Upper lobe of right lung (tissue), 1 donor: ENCODE data around the gene TTLL11. TPM values are rescaled to one million over a fixed set of nuclear protein-coding genes. Genes with fewer than 3 reads are reported as not detected.

Experiments used
- ATAC-seq: fragments of 200-7000 bp; cut with Tn5 transposase; one replicate; pipeline ENCODE4 v1.9.1; 2020; ENCODE audit warnings: mild to moderate bottlenecking, moderate library complexity
- DNase-seq: peaks from one replicate; pipeline ENCODE4 v3.0.0-alpha.2; 2020
- H3K27ac ChIP-seq: fragments of 200-600 bp; one replicate; pipeline ENCODE4 v1.8.0; 2022
- H3K27me3 ChIP-seq: fragments of 200-600 bp; one replicate; pipeline ENCODE4 v1.8.0; 2022; ENCODE audit warnings: mild to moderate bottlenecking
- H3K36me3 ChIP-seq: fragments of 200-600 bp; one replicate; pipeline ENCODE4 v1.8.0; 2022
- H3K4me1 ChIP-seq: fragments of 200-600 bp; one replicate; pipeline ENCODE4 v1.8.0; 2022
- H3K4me3 ChIP-seq: fragments of 200-600 bp; one replicate; pipeline ENCODE4 v1.8.0; 2022; ENCODE audit warnings: mild to moderate bottlenecking
- H3K9me3 ChIP-seq: fragments of 200-600 bp; one replicate; pipeline ENCODE4 v1.8.0; 2022
- intact Hi-C: fragments of 100-400 bp; cut with DNase I; formaldehyde crosslinking; loops from one replicate; pipeline ENCODE4 v1.11.0; 2022
- total RNA-seq: library from RNA; stranded (reverse); fragmentation: NEBNext Ultra II Directional; extraction: Animal tissue kit (Norgen Biotek cat#: 25700); gene quantifications from one replicate; pipeline ENCODE4 v1.2.1, GENCODE V29; 2021
- TF ChIP-seq, protein P1 (sequence below): fragments of 200-600 bp; IDR thresholded peaks from one replicate; pipeline ENCODE4 v1.8.0; 2022; ENCODE audit warnings: antibody characterized with exemption
- donor health status: DM: no; HTN: yes; CAD: no; lungs with severe emphysema.

TTLL11 gene
- total RNA-seq, 1 donor from 2014 or later: 10.7 TPM

DNA sequence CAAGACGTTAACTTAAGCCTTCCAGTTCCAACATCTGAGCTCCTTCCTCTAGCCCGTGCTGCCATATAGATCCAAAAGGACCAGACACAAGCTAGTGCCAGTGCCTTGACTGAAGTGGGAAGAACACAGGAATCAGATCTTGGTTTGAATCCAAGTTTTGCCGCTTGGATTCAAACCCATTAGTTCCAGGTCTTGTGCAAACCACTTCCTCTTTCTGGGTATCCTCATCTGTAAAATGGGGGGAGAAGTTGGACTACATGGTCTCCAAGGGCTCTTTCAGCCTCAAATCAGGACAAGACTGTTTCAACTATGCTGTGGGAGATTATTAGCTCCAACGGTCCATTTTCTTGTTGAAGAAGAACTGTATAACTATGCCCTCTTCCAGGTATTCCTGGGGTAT is 32.6 kb downstream of the TTLL11 start:
- intact Hi-C loops: no loop called here
- H3K4me3 ChIP-seq: no peak overlapping the region
- TF ChIP-seq, protein P1, sequence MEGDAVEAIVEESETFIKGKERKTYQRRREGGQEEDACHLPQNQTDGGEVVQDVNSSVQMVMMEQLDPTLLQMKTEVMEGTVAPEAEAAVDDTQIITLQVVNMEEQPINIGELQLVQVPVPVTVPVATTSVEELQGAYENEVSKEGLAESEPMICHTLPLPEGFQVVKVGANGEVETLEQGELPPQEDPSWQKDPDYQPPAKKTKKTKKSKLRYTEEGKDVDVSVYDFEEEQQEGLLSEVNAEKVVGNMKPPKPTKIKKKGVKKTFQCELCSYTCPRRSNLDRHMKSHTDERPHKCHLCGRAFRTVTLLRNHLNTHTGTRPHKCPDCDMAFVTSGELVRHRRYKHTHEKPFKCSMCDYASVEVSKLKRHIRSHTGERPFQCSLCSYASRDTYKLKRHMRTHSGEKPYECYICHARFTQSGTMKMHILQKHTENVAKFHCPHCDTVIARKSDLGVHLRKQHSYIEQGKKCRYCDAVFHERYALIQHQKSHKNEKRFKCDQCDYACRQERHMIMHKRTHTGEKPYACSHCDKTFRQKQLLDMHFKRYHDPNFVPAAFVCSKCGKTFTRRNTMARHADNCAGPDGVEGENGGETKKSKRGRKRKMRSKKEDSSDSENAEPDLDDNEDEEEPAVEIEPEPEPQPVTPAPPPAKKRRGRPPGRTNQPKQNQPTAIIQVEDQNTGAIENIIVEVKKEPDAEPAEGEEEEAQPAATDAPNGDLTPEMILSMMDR: no peak
- DNase-seq (no peak), ATAC-seq (no peak)
- no peaks in the 10 kb centered on the region for H3K4me1 ChIP-seq
- H3K27ac ChIP-seq: no peak overlapping the region
- no peaks in the 10 kb centered on the region for H3K27me3 ChIP-seq
- H3K9me3 ChIP-seq: no peaks in the 10 kb centered on the region
- H3K36me3 ChIP-seq: no peaks in the 10 kb centered on the region

DNA sequence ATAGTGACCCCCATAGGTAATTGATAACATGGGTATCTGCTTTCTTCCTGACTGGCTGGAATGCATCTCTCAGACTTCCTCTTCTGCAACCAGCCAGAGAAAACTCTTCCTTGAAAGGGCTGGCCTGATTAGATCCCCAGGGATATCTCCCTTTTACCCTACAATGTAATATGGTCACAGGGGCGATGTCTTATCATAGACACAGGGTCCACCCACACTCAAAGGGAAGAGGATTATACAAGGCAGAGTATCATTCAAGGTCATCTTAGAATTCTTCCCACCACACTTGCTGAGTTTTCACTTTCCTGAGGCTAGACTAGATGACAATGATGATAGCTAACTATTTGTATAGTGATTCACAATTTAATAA is 33.2 kb downstream of the TTLL11 start:
- no peak overlapping the region for H3K27ac ChIP-seq
- H3K4me1 ChIP-seq: no peaks in the 10 kb centered on the region
- TF ChIP-seq, protein P1: no peak
- H3K4me3 ChIP-seq: no peak overlapping the region
- no peaks in the 10 kb centered on the region for H3K27me3 ChIP-seq
- DNase-seq: no peak
- intact Hi-C loops: no loop called here
- no peaks in the 10 kb centered on the region for H3K9me3 ChIP-seq
- H3K36me3 ChIP-seq: no peaks in the 10 kb centered on the region
- no peak for ATAC-seq

DNA sequence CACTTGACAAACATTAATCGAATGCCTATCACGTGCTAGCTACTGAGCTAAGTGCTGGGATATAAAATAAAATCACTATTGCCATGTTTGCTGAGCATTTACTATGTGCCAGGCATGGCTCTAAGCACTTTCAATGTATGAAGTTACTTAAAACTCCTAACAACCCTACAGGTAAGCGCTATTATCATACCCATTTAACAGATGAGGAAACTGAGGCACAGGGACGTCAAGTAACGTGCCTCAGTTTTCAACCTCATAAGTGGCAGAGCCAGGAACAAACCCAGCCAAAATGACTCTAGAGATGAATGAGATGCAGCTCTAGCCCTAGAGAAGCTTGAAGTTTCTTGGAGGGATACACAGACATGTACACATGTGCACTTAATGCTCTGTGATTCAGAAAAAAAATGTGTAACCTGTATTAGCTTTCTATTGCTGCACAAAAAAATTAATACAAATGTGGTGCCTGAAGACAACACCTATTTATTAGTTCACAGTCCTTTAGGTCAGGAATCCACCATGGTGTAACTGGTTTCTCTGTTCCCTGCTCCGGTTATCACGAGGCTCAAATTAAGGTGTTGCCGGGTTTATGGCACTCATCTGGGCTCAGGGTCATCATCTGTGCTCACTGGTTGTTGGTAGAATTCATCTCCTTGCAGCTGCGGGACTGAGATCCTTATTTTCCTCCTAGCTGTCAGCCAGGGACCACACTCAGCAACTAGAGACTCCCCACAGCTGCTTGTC is 33.7 kb downstream of the TTLL11 start:
- no peaks in the 10 kb centered on the region for H3K9me3 ChIP-seq
- TF ChIP-seq, protein P1: no peak
- no peak overlapping the region for H3K27ac ChIP-seq
- DNase-seq: no peak
- H3K4me1 ChIP-seq: no peaks in the 10 kb centered on the region
- intact Hi-C loops: no loop called here
- no peaks in the 10 kb centered on the region for H3K36me3 ChIP-seq
- ATAC-seq: no peak
- H3K27me3 ChIP-seq: no peaks in the 10 kb centered on the region
- no peak overlapping the region for H3K4me3 ChIP-seq

DNA sequence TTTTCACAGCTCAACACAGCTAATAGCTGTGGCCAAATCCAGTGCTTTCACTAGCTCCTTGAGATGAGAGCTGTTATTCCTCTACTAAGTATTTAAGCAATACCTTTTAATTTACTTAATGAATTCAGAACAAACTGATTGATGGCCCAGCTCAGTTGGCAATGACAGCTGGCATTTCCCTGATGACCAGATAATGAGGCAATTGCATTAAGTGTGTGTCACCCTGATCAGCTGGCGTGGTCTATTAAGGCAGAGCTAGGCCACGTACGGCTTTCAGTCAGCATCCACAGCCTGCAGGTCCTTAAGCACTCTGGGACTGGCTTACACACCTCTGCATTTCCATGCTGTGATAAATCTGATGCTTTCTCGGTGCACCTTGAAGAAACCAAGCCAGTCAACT is 34.4 kb downstream of the TTLL11 start:
- intact Hi-C loops: no loop called here
- Histone ChIP-seq H3K27ac (no peak overlapping the region), H3K4me1 (no peaks in the 10 kb centered on the region), H3K36me3 (no peaks in the 10 kb centered on the region), H3K27me3 (no peaks in the 10 kb centered on the region), H3K4me3 (no peak overlapping the region), H3K9me3 (no peaks in the 10 kb centered on the region)
- ATAC-seq (no peak), DNase-seq (no peak)
- TF ChIP-seq, protein P1: no peak

DNA sequence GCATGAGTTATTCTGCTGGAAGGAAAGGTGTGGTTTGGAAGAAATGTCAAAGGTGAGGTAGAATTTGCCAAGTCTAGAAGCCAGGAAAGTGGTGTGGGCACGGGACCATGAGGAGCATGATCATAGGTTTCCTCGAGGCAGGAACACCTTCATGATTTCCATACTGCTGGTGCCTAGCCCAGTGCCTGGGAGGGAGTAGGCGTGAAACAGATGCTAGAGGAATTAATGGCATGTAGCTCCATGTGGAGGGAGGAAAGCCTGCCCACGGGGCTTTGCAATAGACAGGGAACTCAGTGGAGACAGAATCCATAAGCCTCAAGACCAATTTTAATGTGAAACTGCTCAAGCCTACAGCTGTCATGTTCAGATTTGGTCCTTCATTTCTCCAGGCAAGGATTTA is 35.1 kb downstream of the TTLL11 start:
- TF ChIP-seq, protein P1: no peak
- no peaks in the 10 kb centered on the region for H3K9me3 ChIP-seq
- no peak for DNase-seq

DNA sequence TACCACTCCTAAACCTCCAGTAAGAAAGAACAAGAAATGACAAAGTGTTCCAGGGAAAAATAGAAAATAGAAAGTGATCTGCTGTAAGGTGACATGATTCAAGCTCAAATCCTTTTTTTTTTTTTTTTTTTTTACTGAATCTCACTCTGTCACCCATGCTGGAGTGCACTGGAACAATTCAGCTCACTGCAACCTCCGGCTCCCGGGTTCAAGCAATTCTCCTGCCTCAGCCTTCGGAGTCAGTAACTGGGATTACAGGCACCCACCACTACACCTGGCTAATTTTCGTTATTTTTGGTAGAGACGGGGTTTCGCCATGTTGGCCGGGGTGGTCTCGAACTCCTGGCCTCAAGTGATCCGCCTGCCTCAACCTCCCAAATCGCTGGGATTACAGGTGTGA is 35.9 kb downstream of the TTLL11 start:
- no peaks in the 10 kb centered on the region for H3K27me3 ChIP-seq
- H3K36me3 ChIP-seq: no peaks in the 10 kb centered on the region
- TF ChIP-seq, protein P1: no peak
- no peak overlapping the region for H3K4me3 ChIP-seq
- intact Hi-C loops: no loop called here
- DNase-seq (no peak), ATAC-seq (no peak)
- H3K4me1 ChIP-seq: no peaks in the 10 kb centered on the region
- H3K9me3 ChIP-seq: no peaks in the 10 kb centered on the region
- H3K27ac ChIP-seq: no peak overlapping the region

More for the DNA sequence above, 35.1 kb downstream of the TTLL11 start:
- Histone ChIP-seq H3K4me3 (no peak overlapping the region), H3K27me3 (no peaks in the 10 kb centered on the region), H3K36me3 (no peaks in the 10 kb centered on the region), H3K27ac (no peak overlapping the region), H3K4me1 (no peaks in the 10 kb centered on the region)
- intact Hi-C loops: no loop called here
- ATAC-seq: no peak
